Liver (tissue), 9 donors: Measurements from ENCODE around the gene CREM. TPM values are rescaled to one million over a fixed set of nuclear protein-coding genes. Genes with fewer than 3 reads are reported as not detected.

Experiments used
- DNase-seq: peaks from one replicate; pipeline ENCODE4 v3.0.0-alpha.2; 2017; ENCODE audit warnings: low spot score
- H3K27ac ChIP-seq, 2 donors: one replicate each; pipeline ENCODE4 v1.7.0; 2013; ENCODE audit warnings: inconsistent platforms in 2 of 2, low read length in 2 of 2, control low read depth in 1 of 2, low read depth in 1 of 2, mild to moderate bottlenecking in 1 of 2
- H3K27me3 ChIP-seq, 4 donors: one replicate each; pipeline versions ENCODE4 v1.6.1 to v1.7.0; 2013; ENCODE audit warnings: low read length in 3 of 4, inconsistent platforms in 1 of 4, mild to moderate bottlenecking in 1 of 4, moderate library complexity in 1 of 4; ENCODE audit not compliant: control insufficient read depth in 4 of 4, insufficient read depth in 4 of 4
- H3K36me3 ChIP-seq, 4 donors: one replicate each; pipeline versions ENCODE4 v1.6.1 to v1.7.0; 2013; ENCODE audit warnings: low read length in 3 of 4, mild to moderate bottlenecking in 3 of 4, low read depth in 1 of 4, moderate library complexity in 1 of 4; ENCODE audit not compliant: control insufficient read depth in 4 of 4, insufficient read depth in 3 of 4
- H3K4me1 ChIP-seq, 4 donors: one replicate each; pipeline versions ENCODE4 v1.6.1 to v1.7.0; 2013; ENCODE audit warnings: low read length in 3 of 4, mild to moderate bottlenecking in 3 of 4, moderate library complexity in 1 of 4; ENCODE audit not compliant: control insufficient read depth in 4 of 4, insufficient read depth in 4 of 4
- H3K4me3 ChIP-seq, 3 donors: one replicate each; pipeline versions ENCODE4 v1.6.1 to v1.7.0; 2013; ENCODE audit warnings: low read length in 3 of 3, control low read depth in 1 of 3, low read depth in 1 of 3, mild to moderate bottlenecking in 1 of 3
- H3K9ac ChIP-seq, 2 donors: one replicate each; pipeline ENCODE4 v1.7.0; 2013; ENCODE audit warnings: low read length in 2 of 2, mild to moderate bottlenecking in 2 of 2, moderate library complexity in 2 of 2, control low read depth in 1 of 2, low read depth in 1 of 2
- H3K9me3 ChIP-seq, 4 donors: one replicate each; pipeline versions ENCODE4 v1.6.1 to v1.7.0; 2013; ENCODE audit warnings: low read length in 3 of 4; ENCODE audit not compliant: control insufficient read depth in 4 of 4
- EGR1 ChIP-seq, 2 donors: IDR thresholded peaks; 2 replicates each; pipeline ENCODE4 v1.6.1; 2016 to 2018; ENCODE audit warnings: antibody characterized with exemption in 2 of 2, low read depth in 2 of 2
- FOXA1 ChIP-seq: IDR thresholded peaks from 2 replicates; pipeline ENCODE4 v1.6.1; 2016; ENCODE audit warnings: antibody characterized with exemption
- GABPA ChIP-seq, 2 donors: IDR thresholded peaks in 1 of 2; conservative IDR thresholded peaks in 1 of 2; 2 replicates each; pipeline ENCODE4 v1.6.1; 2016; ENCODE audit warnings: antibody characterized with exemption in 2 of 2, mild to moderate bottlenecking in 1 of 2, moderate library complexity in 1 of 2
- HNF4G ChIP-seq: IDR thresholded peaks from 2 replicates; pipeline ENCODE4 v1.6.1; 2016; ENCODE audit warnings: antibody characterized with exemption
- NR2F2 ChIP-seq: IDR thresholded peaks from 2 replicates; pipeline ENCODE4 v1.6.1; 2016; ENCODE audit warnings: antibody characterized with exemption
- RXRA ChIP-seq, 2 donors: IDR thresholded peaks; 2 replicates each; pipeline ENCODE4 v1.6.1; 2017 to 2018; ENCODE audit warnings: antibody characterized with exemption in 2 of 2, mild to moderate bottlenecking in 1 of 2
- TAF1 ChIP-seq: conservative IDR thresholded peaks from 2 replicates; pipeline ENCODE4 v1.6.1; 2016; ENCODE audit warnings: antibody characterized with exemption, mild to moderate bottlenecking
- YY1 ChIP-seq: IDR thresholded peaks from 2 replicates; pipeline ENCODE4 v1.6.1; 2016; ENCODE audit warnings: antibody characterized with exemption, mild to moderate bottlenecking
- WGBS: extraction: QIAGEN DNeasy Blood & Tissue Kit; methylation state at CpG from one replicate; pipeline ENCODE4 v1.1.7; 2013; 5-methylcytosine and 5-hydroxymethylcytosine counted together
- polyA plus RNA-seq, 2 donors: library from polyadenylated mRNA; stranded (reverse) in 1 of 2; unstranded in 1 of 2; fragments of 200-250 nt in 1 of 2; fragments of >200 nt in 1 of 2; fragmentation: Nextera tagmentation in 1 of 2; extraction: Ambion mirVana in 1 of 2; gene quantifications; one replicate each; pipeline versions ENCODE4 v1.2.1 to v1.2.3, GENCODE V29; 2013 to 2015
- total RNA-seq, 2 donors: library from RNA; depleted of rRNA; stranded (reverse); fragments of >200 nt; gene quantifications; one replicate each; pipeline ENCODE4 v1.2.3, GENCODE V29; 2014
- TF ChIP-seq, protein P1 (sequence below): IDR thresholded peaks from 2 replicates; pipeline ENCODE4 v1.6.1; 2016; ENCODE audit warnings: antibody characterized with exemption, mild to moderate bottlenecking
- TF ChIP-seq, protein P2 (sequence below): fragments of 150-350 bp; IDR thresholded peaks from 2 replicates; pipeline ENCODE4 v1.5.1; 2017; ENCODE audit warnings: improper control_type of control experiment, low read depth, low read length; ENCODE audit not compliant: missing input control
- TF ChIP-seq, protein P3 (sequence below): IDR thresholded peaks from 2 replicates; pipeline ENCODE4 v1.6.1; 2016; ENCODE audit warnings: antibody characterized with exemption
- TF ChIP-seq, protein P4 (sequence below): IDR thresholded peaks from 2 replicates; pipeline ENCODE4 v1.6.1; 2016; ENCODE audit warnings: antibody characterized with exemption
- donor health status: healthy.
- donor health status: healthy.
- donor health status: healthy.
- donor health status: healthy.
- donor health status: healthy.

The CREM gene
- total and polyA plus RNA-seq, 4 donors: 14.8 to 25.5 (median 22.2) TPM

DNA sequence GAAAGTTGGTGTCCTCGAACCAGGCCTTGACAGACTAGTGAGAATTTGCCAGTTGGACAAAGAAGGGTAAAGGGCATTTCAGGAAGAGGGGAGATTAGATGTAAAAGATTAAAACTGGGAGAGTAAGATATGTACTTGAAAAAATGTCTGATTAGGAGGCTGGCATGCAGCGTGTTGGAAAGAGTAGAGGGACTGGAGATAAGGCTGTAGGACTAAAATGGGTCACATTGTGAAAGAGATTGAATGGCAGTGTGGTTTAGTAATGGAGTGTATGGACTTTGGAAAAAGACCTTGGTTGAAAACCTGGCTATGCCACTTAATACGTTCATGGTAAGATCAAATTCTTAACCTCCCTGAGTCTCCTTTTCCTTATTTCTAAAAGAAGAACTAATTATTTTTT, 14.1 kb downstream of the CREM start (continued):
- no peak for TF ChIP-seq TAF1

DNA sequence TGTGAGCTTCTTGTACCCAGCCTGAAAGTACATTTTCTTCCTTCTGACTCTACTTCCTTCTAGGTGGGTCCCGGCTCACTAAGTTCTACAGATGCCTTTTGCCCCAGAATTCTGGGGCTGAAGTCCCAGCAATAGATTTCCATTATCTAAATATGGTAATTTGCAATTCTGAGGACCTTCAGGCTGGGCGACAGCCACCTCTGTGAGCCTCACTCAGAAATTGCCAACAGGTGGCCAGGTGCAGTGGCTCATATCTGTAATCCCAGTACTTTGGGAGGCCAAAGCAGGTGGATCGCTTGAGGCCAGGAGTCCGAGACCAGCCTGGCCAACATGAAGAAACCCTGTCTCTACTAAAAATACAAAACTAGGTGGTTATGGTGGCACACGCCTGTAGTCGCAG, 23.7 kb downstream of the CREM start:
- no peaks in the 10 kb centered on the region for H3K9me3 ChIP-seq
- peaks cover 0 to 2% (median 0%) of the 10 kb centered on the region in 4 donors for H3K36me3 ChIP-seq
- WGBS: 95% methylated on average over 6 of the region's 6 CpGs
- H3K4me1 ChIP-seq: no peaks in the 10 kb centered on the region
- TF ChIP-seq, protein P1, sequence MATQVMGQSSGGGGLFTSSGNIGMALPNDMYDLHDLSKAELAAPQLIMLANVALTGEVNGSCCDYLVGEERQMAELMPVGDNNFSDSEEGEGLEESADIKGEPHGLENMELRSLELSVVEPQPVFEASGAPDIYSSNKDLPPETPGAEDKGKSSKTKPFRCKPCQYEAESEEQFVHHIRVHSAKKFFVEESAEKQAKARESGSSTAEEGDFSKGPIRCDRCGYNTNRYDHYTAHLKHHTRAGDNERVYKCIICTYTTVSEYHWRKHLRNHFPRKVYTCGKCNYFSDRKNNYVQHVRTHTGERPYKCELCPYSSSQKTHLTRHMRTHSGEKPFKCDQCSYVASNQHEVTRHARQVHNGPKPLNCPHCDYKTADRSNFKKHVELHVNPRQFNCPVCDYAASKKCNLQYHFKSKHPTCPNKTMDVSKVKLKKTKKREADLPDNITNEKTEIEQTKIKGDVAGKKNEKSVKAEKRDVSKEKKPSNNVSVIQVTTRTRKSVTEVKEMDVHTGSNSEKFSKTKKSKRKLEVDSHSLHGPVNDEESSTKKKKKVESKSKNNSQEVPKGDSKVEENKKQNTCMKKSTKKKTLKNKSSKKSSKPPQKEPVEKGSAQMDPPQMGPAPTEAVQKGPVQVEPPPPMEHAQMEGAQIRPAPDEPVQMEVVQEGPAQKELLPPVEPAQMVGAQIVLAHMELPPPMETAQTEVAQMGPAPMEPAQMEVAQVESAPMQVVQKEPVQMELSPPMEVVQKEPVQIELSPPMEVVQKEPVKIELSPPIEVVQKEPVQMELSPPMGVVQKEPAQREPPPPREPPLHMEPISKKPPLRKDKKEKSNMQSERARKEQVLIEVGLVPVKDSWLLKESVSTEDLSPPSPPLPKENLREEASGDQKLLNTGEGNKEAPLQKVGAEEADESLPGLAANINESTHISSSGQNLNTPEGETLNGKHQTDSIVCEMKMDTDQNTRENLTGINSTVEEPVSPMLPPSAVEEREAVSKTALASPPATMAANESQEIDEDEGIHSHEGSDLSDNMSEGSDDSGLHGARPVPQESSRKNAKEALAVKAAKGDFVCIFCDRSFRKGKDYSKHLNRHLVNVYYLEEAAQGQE: no peak
- TF ChIP-seq NR2F2: no peak
- TF ChIP-seq, protein P2, sequence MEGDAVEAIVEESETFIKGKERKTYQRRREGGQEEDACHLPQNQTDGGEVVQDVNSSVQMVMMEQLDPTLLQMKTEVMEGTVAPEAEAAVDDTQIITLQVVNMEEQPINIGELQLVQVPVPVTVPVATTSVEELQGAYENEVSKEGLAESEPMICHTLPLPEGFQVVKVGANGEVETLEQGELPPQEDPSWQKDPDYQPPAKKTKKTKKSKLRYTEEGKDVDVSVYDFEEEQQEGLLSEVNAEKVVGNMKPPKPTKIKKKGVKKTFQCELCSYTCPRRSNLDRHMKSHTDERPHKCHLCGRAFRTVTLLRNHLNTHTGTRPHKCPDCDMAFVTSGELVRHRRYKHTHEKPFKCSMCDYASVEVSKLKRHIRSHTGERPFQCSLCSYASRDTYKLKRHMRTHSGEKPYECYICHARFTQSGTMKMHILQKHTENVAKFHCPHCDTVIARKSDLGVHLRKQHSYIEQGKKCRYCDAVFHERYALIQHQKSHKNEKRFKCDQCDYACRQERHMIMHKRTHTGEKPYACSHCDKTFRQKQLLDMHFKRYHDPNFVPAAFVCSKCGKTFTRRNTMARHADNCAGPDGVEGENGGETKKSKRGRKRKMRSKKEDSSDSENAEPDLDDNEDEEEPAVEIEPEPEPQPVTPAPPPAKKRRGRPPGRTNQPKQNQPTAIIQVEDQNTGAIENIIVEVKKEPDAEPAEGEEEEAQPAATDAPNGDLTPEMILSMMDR: no peak
- no peak overlapping the region for H3K4me3 ChIP-seq
- no peak overlapping the region for H3K27ac ChIP-seq
- no peak for DNase-seq
- H3K9ac ChIP-seq: no peak overlapping the region
- no peaks in the 10 kb centered on the region for H3K27me3 ChIP-seq

DNA sequence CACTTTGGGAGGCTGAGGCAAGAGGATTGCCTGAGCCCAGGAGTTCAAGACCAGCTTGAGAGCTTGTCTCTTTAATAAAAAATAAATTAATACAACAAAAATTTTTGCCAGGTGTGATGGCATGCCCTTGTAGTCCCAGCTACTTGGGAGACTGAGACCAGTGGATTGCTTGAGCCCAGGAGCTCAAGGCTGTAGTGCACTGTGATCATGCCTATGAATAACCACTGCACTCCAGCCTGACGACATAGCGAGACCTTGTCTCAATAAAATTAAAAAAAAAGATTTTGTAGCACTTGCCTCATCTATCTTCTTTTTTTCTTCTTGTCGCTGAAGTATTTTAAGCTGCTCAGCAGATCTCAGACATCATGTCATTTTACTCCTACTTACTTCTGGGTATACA, 26.3 kb downstream of the CREM start:
- DNase-seq: no peak
- Histone ChIP-seq H3K9me3 (no peaks in the 10 kb centered on the region), H3K36me3 (peaks cover 0 to 2% (median 0%) of the 10 kb centered on the region in 4 donors), H3K27ac (no peak overlapping the region), H3K4me1 (no peaks in the 10 kb centered on the region), H3K27me3 (no peaks in the 10 kb centered on the region), H3K4me3 (no peak overlapping the region), H3K9ac (no peak overlapping the region)
- TF ChIP-seq EGR1 (IDR thresholded peaks at IDR 0.05; ENCODE audit: low read depth in 2 of 2) (no peak), YY1 (no peak), HNF4G (no peak), FOXA1 (no peak), RXRA (IDR thresholded peaks at IDR 0.05) (no peak), TAF1 (no peak), GABPA (IDR thresholded peaks at IDR 0.05 in 1 of 2, conservative IDR thresholded peaks at IDR 0.05 in 1 of 2) (no peak)
- TF ChIP-seq, protein P1: no peak
- TF ChIP-seq, protein P3, sequence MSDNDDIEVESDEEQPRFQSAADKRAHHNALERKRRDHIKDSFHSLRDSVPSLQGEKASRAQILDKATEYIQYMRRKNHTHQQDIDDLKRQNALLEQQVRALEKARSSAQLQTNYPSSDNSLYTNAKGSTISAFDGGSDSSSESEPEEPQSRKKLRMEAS: no peak
- TF ChIP-seq, protein P4, sequence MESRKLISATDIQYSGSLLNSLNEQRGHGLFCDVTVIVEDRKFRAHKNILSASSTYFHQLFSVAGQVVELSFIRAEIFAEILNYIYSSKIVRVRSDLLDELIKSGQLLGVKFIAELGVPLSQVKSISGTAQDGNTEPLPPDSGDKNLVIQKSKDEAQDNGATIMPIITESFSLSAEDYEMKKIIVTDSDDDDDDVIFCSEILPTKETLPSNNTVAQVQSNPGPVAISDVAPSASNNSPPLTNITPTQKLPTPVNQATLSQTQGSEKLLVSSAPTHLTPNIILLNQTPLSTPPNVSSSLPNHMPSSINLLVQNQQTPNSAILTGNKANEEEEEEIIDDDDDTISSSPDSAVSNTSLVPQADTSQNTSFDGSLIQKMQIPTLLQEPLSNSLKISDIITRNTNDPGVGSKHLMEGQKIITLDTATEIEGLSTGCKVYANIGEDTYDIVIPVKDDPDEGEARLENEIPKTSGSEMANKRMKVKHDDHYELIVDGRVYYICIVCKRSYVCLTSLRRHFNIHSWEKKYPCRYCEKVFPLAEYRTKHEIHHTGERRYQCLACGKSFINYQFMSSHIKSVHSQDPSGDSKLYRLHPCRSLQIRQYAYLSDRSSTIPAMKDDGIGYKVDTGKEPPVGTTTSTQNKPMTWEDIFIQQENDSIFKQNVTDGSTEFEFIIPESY: no peak
- 95% methylated on average over 3 of the region's 3 CpGs for WGBS
